MM.1S (cell line): Measurements from ENCODE around the gene FRA10AC1.

Source experiments
- DNase-seq: peaks from one replicate; pipeline ENCODE4 v3.0.0-alpha.2; 2015
- H2AFZ ChIP-seq: fragments of 300-600 bp; sonication (generic); 2 replicates; pipeline ENCODE4 v1.6.0; 2016; ENCODE audit warnings: antibody characterized with exemption, low read length
- H3F3A ChIP-seq: fragments of 300-600 bp; sonication (generic); 2 replicates; pipeline ENCODE4 v1.6.1; 2016; ENCODE audit warnings: mild to moderate bottlenecking, antibody characterized with exemption, low read length, moderate library complexity, mixed read lengths; ENCODE audit not compliant: insufficient read depth
- H3K27ac ChIP-seq: fragments of 300-600 bp; sonication (generic); 2 replicates; pipeline ENCODE4 v1.5.1; 2016; ENCODE audit warnings: mild to moderate bottlenecking, low read length
- H3K27me3 ChIP-seq: fragments of 300-600 bp; sonication (generic); replicated peaks from 2 replicates; pipeline ENCODE4 v1.6.0; 2016; ENCODE audit warnings: low read length; ENCODE audit not compliant: insufficient read depth
- H3K36me3 ChIP-seq: fragments of 300-600 bp; sonication (generic); replicated peaks from 2 replicates; pipeline ENCODE4 v1.6.1; 2016; ENCODE audit warnings: mild to moderate bottlenecking, low read length, mixed read lengths; ENCODE audit not compliant: insufficient read depth
- H3K4me1 ChIP-seq: fragments of 300-600 bp; sonication (generic); 2 replicates; pipeline ENCODE4 v1.6.1; 2016; ENCODE audit warnings: low read length, mixed read lengths
- H3K4me2 ChIP-seq: fragments of 300-600 bp; sonication (generic); 2 replicates; pipeline ENCODE4 v1.6.0; 2016; ENCODE audit warnings: low read depth, low read length
- H3K4me3 ChIP-seq: fragments of 300-600 bp; sonication (generic); 2 replicates; pipeline ENCODE4 v1.5.1; 2016; ENCODE audit warnings: low read length, mixed read lengths
- H3K79me2 ChIP-seq: fragments of 300-600 bp; sonication (generic); 2 replicates; pipeline ENCODE4 v1.6.1; 2016; ENCODE audit warnings: mixed run types, low read length, mixed read lengths
- H3K9ac ChIP-seq: fragments of 300-600 bp; sonication (generic); 2 replicates; pipeline ENCODE4 v1.6.1; 2016; ENCODE audit warnings: low read length, mixed read lengths
- H3K9me2 ChIP-seq: fragments of 300-600 bp; sonication (generic); replicated peaks from 2 replicates; pipeline ENCODE4 v1.6.1; 2016; ENCODE audit warnings: mild to moderate bottlenecking, low read length, mixed read lengths; ENCODE audit not compliant: insufficient read depth
- H3K9me3 ChIP-seq: fragments of 300-600 bp; sonication (generic); replicated peaks from 2 replicates; pipeline ENCODE4 v1.6.1; 2016; ENCODE audit warnings: mild to moderate bottlenecking, low read length, mixed read lengths; ENCODE audit not compliant: insufficient read depth
- H4K20me1 ChIP-seq: fragments of 300-600 bp; sonication (generic); 2 replicates; pipeline ENCODE4 v1.6.1; 2016; ENCODE audit warnings: mild to moderate bottlenecking, low read length, moderate library complexity, mixed read lengths; ENCODE audit not compliant: insufficient read depth
- CTCF ChIP-seq: fragments of 300-600 bp; sonication (generic); IDR thresholded peaks from 2 replicates; pipeline ENCODE4 v1.5.1; 2016; ENCODE audit warnings: antibody characterized with exemption, low read length, mixed read lengths
- EZH2 ChIP-seq: fragments of 300-600 bp; sonication (generic); optimal IDR thresholded peaks from 2 replicates; pipeline ENCODE3; 2017; ENCODE audit warnings: low read depth, mild to moderate bottlenecking, antibody characterized with exemption, low read length, mixed read lengths
- EZH2phosphoT487 ChIP-seq: fragments of 300-600 bp; sonication (generic); IDR thresholded peaks from 2 replicates; pipeline ENCODE4 v1.6.1; 2018; ENCODE audit warnings: antibody characterized with exemption, low read length

The FRA10AC1 gene

GRCh38 chr10:93712593-93712992, 10.2 kb upstream of the FRA10AC1 start:
- DNase-seq = no peak

GRCh38 chr10:93711891-93712290, 9.5 kb upstream of the FRA10AC1 start:
- Histone ChIP-seq H3K36me3 (no peaks in the 10 kb centered on the region), H3K4me1 (no peaks in the 10 kb centered on the region)

More at GRCh38 chr10:93712593-93712992, 10.2 kb upstream of the FRA10AC1 start:
- Histone ChIP-seq H3K36me3 (no peaks in the 10 kb centered on the region), H3K9me3 (no peaks in the 10 kb centered on the region), H3F3A (no peaks in the 10 kb centered on the region), H3K27me3 (no peaks in the 10 kb centered on the region), H3K9me2 (no peaks in the 10 kb centered on the region), H3K4me2 (no peak overlapping the region), H3K9ac (no peak overlapping the region), H3K4me3 (no peak overlapping the region), H2AFZ (no peak overlapping the region), H3K4me1 (no peaks in the 10 kb centered on the region), H3K27ac (no peak overlapping the region), H4K20me1 (no peaks in the 10 kb centered on the region), H3K79me2 (no peaks in the 10 kb centered on the region)
- TF ChIP-seq EZH2phosphoT487 (no peak), EZH2 (no peak), CTCF (no peak)

GRCh38 chr10:93710333-93710909, 8.0 kb upstream of the FRA10AC1 start:
- no peaks in the 10 kb centered on the region for H3K27me3 ChIP-seq
- no peaks in the 10 kb centered on the region for H3K9me2 ChIP-seq
- no peak overlapping the region for H3K4me2 ChIP-seq
- H3K9me3 ChIP-seq = no peaks in the 10 kb centered on the region
- no peaks in the 10 kb centered on the region for H3K36me3 ChIP-seq
- H3K27ac ChIP-seq = no peak overlapping the region
- no peaks in the 10 kb centered on the region for H3K4me1 ChIP-seq
- no peak overlapping the region for H3K9ac ChIP-seq
- H4K20me1 ChIP-seq = no peaks in the 10 kb centered on the region
- DNase-seq = no peak
- H2AFZ ChIP-seq = no peak overlapping the region
- no peaks in the 10 kb centered on the region for H3F3A ChIP-seq
- TF ChIP-seq EZH2phosphoT487 (no peak), CTCF (no peak), EZH2 (no peak)
- no peaks in the 10 kb centered on the region for H3K79me2 ChIP-seq
- H3K4me3 ChIP-seq = no peak overlapping the region

More at GRCh38 chr10:93711891-93712290, 9.5 kb upstream of the FRA10AC1 start:
- H3K27me3 ChIP-seq = no peaks in the 10 kb centered on the region
- H3K9me2 ChIP-seq = no peaks in the 10 kb centered on the region
- no peak for DNase-seq
- H4K20me1 ChIP-seq = no peaks in the 10 kb centered on the region
- no peaks in the 10 kb centered on the region for H3K9me3 ChIP-seq
- no peak overlapping the region for H3K4me3 ChIP-seq
- no peak overlapping the region for H3K27ac ChIP-seq
- no peak overlapping the region for H3K4me2 ChIP-seq
- TF ChIP-seq EZH2phosphoT487 = no peak
- TF ChIP-seq EZH2 = no peak
- TF ChIP-seq CTCF = no peak
- no peak overlapping the region for H2AFZ ChIP-seq
- H3K9ac ChIP-seq = no peak overlapping the region
- H3K79me2 ChIP-seq = no peaks in the 10 kb centered on the region
- H3F3A ChIP-seq = no peaks in the 10 kb centered on the region
